ENCODE data around the gene SYT5.
A peak's percentile ranks its signal among the peaks of the same experiment; 100 is the strongest.
"Not testable (repeated sequence)": the region's sequence is repeated elsewhere in the genome, so short reads cannot be mapped to it uniquely, and the experiment has no call there.

The SYT5 gene

GRCh38 chr19:55202199-55202598 lies 22.1 kb upstream of the SYT5 start:
- not testable (repeated sequence) for H3K4me1 ChIP-seq (ENCODE audit: control insufficient read depth in 1 of 2, insufficient read depth in 2 of 2, low read length in 2 of 2); H3K9me3 ChIP-seq (ENCODE audit: control insufficient read depth in 1 of 2, low read length in 2 of 2); H3K27ac ChIP-seq (ENCODE audit: low read length); H3K4me3 ChIP-seq (ENCODE audit: low read depth in 1 of 2, low read length in 2 of 2); H3K36me3 ChIP-seq (ENCODE audit: control insufficient read depth in 1 of 2, insufficient read depth in 2 of 2, low read length in 2 of 2); H3K27me3 ChIP-seq (ENCODE audit: low read depth, low read length)

- no peak overlapping the region for H3K27ac ChIP-seq (ENCODE audit: low read length)
- no peaks in the 10 kb centered on the region for H3K9me3 ChIP-seq (ENCODE audit: control insufficient read depth in 1 of 2, low read length in 2 of 2)
- H3K4me1 ChIP-seq (ENCODE audit: control insufficient read depth in 1 of 2, insufficient read depth in 2 of 2, low read length in 2 of 2) = no peaks in the 10 kb centered on the region
- H3K4me3 ChIP-seq (ENCODE audit: low read depth in 1 of 2, low read length in 2 of 2) = no peak overlapping the region
- H3K27me3 ChIP-seq (ENCODE audit: low read depth, low read length) = no peaks in the 10 kb centered on the region
- H3K36me3 ChIP-seq (ENCODE audit: control insufficient read depth in 1 of 2, insufficient read depth in 2 of 2, low read length in 2 of 2) = no peaks in the 10 kb centered on the region
Observed at GRCh38 chr19:55199620-55200204, 19.6 kb upstream of the SYT5 start.

GRCh38 chr19:55198651-55199050 lies 18.6 kb upstream of the SYT5 start:
- H3K4me3 ChIP-seq (ENCODE audit: low read depth in 1 of 2, low read length in 2 of 2) = no peak overlapping the region
- H3K27me3 ChIP-seq (ENCODE audit: low read depth, low read length) = no peaks in the 10 kb centered on the region

GRCh38 chr19:55197528-55197927 lies 17.4 kb upstream of the SYT5 start:
- Histone ChIP-seq H3K4me3 (ENCODE audit: low read depth in 1 of 2, low read length in 2 of 2) (no peak overlapping the region), H3K4me1 (ENCODE audit: control insufficient read depth in 1 of 2, insufficient read depth in 2 of 2, low read length in 2 of 2) (no peaks in the 10 kb centered on the region), H3K27me3 (ENCODE audit: low read depth, low read length) (no peaks in the 10 kb centered on the region), H3K9me3 (ENCODE audit: control insufficient read depth in 1 of 2, low read length in 2 of 2) (no peaks in the 10 kb centered on the region), H3K27ac (ENCODE audit: low read length) (no peak overlapping the region), H3K36me3 (ENCODE audit: control insufficient read depth in 1 of 2, insufficient read depth in 2 of 2, low read length in 2 of 2) (no peaks in the 10 kb centered on the region)

More at GRCh38 chr19:55198651-55199050, 18.6 kb upstream of the SYT5 start:
- Histone ChIP-seq H3K9me3 (ENCODE audit: control insufficient read depth in 1 of 2, low read length in 2 of 2) (no peaks in the 10 kb centered on the region), H3K36me3 (ENCODE audit: control insufficient read depth in 1 of 2, insufficient read depth in 2 of 2, low read length in 2 of 2) (no peaks in the 10 kb centered on the region), H3K4me1 (ENCODE audit: control insufficient read depth in 1 of 2, insufficient read depth in 2 of 2, low read length in 2 of 2) (no peaks in the 10 kb centered on the region), H3K27ac (ENCODE audit: low read length) (no peak overlapping the region)

GRCh38 chr19:55196803-55197202 lies 16.7 kb upstream of the SYT5 start:
- no peaks in the 10 kb centered on the region for H3K27me3 ChIP-seq (ENCODE audit: low read depth, low read length)
- H3K27ac ChIP-seq (ENCODE audit: low read length) = no peak overlapping the region
- no peaks in the 10 kb centered on the region for H3K4me1 ChIP-seq (ENCODE audit: control insufficient read depth in 1 of 2, insufficient read depth in 2 of 2, low read length in 2 of 2)
- H3K4me3 ChIP-seq (ENCODE audit: low read depth in 1 of 2, low read length in 2 of 2) = no peak overlapping the region
- H3K9me3 ChIP-seq (ENCODE audit: control insufficient read depth in 1 of 2, low read length in 2 of 2) = no peaks in the 10 kb centered on the region
- no peaks in the 10 kb centered on the region for H3K36me3 ChIP-seq (ENCODE audit: control insufficient read depth in 1 of 2, insufficient read depth in 2 of 2, low read length in 2 of 2)

GRCh38 chr19:55193481-55193880 lies 13.4 kb upstream of the SYT5 start:
- Histone ChIP-seq H3K27me3 (ENCODE audit: low read depth, low read length) (no peaks in the 10 kb centered on the region), H3K27ac (ENCODE audit: low read length) (no peak overlapping the region), H3K4me1 (ENCODE audit: control insufficient read depth in 1 of 2, insufficient read depth in 2 of 2, low read length in 2 of 2) (no peaks in the 10 kb centered on the region), H3K4me3 (ENCODE audit: low read depth in 1 of 2, low read length in 2 of 2) (no peak overlapping the region), H3K9me3 (ENCODE audit: control insufficient read depth in 1 of 2, low read length in 2 of 2) (no peaks in the 10 kb centered on the region), H3K36me3 (ENCODE audit: control insufficient read depth in 1 of 2, insufficient read depth in 2 of 2, low read length in 2 of 2) (no peaks in the 10 kb centered on the region)

- no peak overlapping the region for H3K4me3 ChIP-seq (ENCODE audit: low read depth in 1 of 2, low read length in 2 of 2)
- no peaks in the 10 kb centered on the region for H3K27me3 ChIP-seq (ENCODE audit: low read depth, low read length)
- no peak overlapping the region for H3K27ac ChIP-seq (ENCODE audit: low read length)
- no peaks in the 10 kb centered on the region for H3K36me3 ChIP-seq (ENCODE audit: control insufficient read depth in 1 of 2, insufficient read depth in 2 of 2, low read length in 2 of 2)
- H3K4me1 ChIP-seq (ENCODE audit: control insufficient read depth in 1 of 2, insufficient read depth in 2 of 2, low read length in 2 of 2) = no peaks in the 10 kb centered on the region
- no peaks in the 10 kb centered on the region for H3K9me3 ChIP-seq (ENCODE audit: control insufficient read depth in 1 of 2, low read length in 2 of 2)
Observed at GRCh38 chr19:55189403-55189835, 9.3 kb upstream of the SYT5 start.

- H3K36me3 ChIP-seq (ENCODE audit: control insufficient read depth in 1 of 2, insufficient read depth in 2 of 2, low read length in 2 of 2) = no peaks in the 10 kb centered on the region
- no peak overlapping the region for H3K27ac ChIP-seq (ENCODE audit: low read length)
- H3K4me3 ChIP-seq (ENCODE audit: low read depth in 1 of 2, low read length in 2 of 2) = no peak overlapping the region
Observed at GRCh38 chr19:55188625-55189024, 8.5 kb upstream of the SYT5 start.

GRCh38 chr19:55186080-55186479 lies 6.0 kb upstream of the SYT5 start:
- Histone ChIP-seq H3K4me3 (ENCODE audit: low read depth in 1 of 2, low read length in 2 of 2) (no peak overlapping the region), H3K36me3 (ENCODE audit: control insufficient read depth in 1 of 2, insufficient read depth in 2 of 2, low read length in 2 of 2) (no peaks in the 10 kb centered on the region), H3K4me1 (ENCODE audit: control insufficient read depth in 1 of 2, insufficient read depth in 2 of 2, low read length in 2 of 2) (no peaks in the 10 kb centered on the region), H3K9me3 (ENCODE audit: control insufficient read depth in 1 of 2, low read length in 2 of 2) (no peaks in the 10 kb centered on the region), H3K27me3 (ENCODE audit: low read depth, low read length) (peaks cover 6% of the 10 kb centered on the region), H3K27ac (ENCODE audit: low read length) (no peak overlapping the region)

More at GRCh38 chr19:55188625-55189024, 8.5 kb upstream of the SYT5 start:
- H3K9me3 ChIP-seq (ENCODE audit: control insufficient read depth in 1 of 2, low read length in 2 of 2) = no peaks in the 10 kb centered on the region
- no peaks in the 10 kb centered on the region for H3K27me3 ChIP-seq (ENCODE audit: low read depth, low read length)
- H3K4me1 ChIP-seq (ENCODE audit: control insufficient read depth in 1 of 2, insufficient read depth in 2 of 2, low read length in 2 of 2) = no peaks in the 10 kb centered on the region

- H3K4me3 ChIP-seq (ENCODE audit: low read depth in 1 of 2, low read length in 2 of 2) = no peak overlapping the region
- H3K27ac ChIP-seq (ENCODE audit: low read length) = no peak overlapping the region
- peaks cover 3 to 16% of the 10 kb centered on the region in 2 donors for H3K4me1 ChIP-seq (ENCODE audit: control insufficient read depth in 1 of 2, insufficient read depth in 2 of 2, low read length in 2 of 2)
- no peaks in the 10 kb centered on the region for H3K36me3 ChIP-seq (ENCODE audit: control insufficient read depth in 1 of 2, insufficient read depth in 2 of 2, low read length in 2 of 2)
- no peaks in the 10 kb centered on the region for H3K9me3 ChIP-seq (ENCODE audit: control insufficient read depth in 1 of 2, low read length in 2 of 2)
- H3K27me3 ChIP-seq (ENCODE audit: low read depth, low read length) = peaks cover 43% of the 10 kb centered on the region
Observed at GRCh38 chr19:55181740-55182139, 1.7 kb upstream of the SYT5 start.

GRCh38 chr19:55178781-55179599 lies 1.1 kb downstream of the SYT5 start:
- H3K27ac ChIP-seq (ENCODE audit: low read length) = no peak overlapping the region
- H3K36me3 ChIP-seq (ENCODE audit: control insufficient read depth in 1 of 2, insufficient read depth in 2 of 2, low read length in 2 of 2) = no peaks in the 10 kb centered on the region
- peaks cover 3 to 20% of the 10 kb centered on the region in 2 donors for H3K4me1 ChIP-seq (ENCODE audit: control insufficient read depth in 1 of 2, insufficient read depth in 2 of 2, low read length in 2 of 2)
- H3K9me3 ChIP-seq (ENCODE audit: control insufficient read depth in 1 of 2, low read length in 2 of 2) = no peaks in the 10 kb centered on the region
- H3K4me3 ChIP-seq (ENCODE audit: low read depth in 1 of 2, low read length in 2 of 2) = peak overlapping the region; percentile 26 to 54
- peaks cover 70% of the 10 kb centered on the region for H3K27me3 ChIP-seq (ENCODE audit: low read depth, low read length)

Measured in muscle layer of duodenum (tissue), 2 donors.